ENCODE measurements around the gene RAD51B.

DNA sequence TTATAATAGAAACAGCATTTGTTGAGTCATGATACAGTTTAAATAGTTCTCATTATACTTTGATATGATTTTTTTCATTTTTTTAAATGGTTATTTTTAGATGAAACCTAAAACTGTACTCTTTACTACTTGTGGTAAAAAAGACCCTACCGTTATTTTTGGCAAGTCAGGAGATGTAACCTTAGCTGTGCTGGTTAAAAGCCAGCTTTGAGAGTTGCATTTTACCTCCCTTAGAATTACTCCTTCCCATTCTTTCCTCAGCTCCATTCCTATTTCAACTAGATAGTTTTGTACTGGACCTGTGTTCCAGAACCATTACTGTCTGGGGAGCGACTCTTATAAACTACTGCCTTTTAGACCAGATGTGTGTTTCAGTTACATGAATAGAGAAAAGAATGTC lies 92.0 kb downstream of the RAD51B start:
- no peak for TF ChIP-seq POLR2A (IDR thresholded peaks at IDR 0.05)
- TF ChIP-seq, protein P1, sequence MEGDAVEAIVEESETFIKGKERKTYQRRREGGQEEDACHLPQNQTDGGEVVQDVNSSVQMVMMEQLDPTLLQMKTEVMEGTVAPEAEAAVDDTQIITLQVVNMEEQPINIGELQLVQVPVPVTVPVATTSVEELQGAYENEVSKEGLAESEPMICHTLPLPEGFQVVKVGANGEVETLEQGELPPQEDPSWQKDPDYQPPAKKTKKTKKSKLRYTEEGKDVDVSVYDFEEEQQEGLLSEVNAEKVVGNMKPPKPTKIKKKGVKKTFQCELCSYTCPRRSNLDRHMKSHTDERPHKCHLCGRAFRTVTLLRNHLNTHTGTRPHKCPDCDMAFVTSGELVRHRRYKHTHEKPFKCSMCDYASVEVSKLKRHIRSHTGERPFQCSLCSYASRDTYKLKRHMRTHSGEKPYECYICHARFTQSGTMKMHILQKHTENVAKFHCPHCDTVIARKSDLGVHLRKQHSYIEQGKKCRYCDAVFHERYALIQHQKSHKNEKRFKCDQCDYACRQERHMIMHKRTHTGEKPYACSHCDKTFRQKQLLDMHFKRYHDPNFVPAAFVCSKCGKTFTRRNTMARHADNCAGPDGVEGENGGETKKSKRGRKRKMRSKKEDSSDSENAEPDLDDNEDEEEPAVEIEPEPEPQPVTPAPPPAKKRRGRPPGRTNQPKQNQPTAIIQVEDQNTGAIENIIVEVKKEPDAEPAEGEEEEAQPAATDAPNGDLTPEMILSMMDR (IDR thresholded peaks at IDR 0.05) = no peak
